ENCODE results near the gene TRIM15. TPM values are rescaled to one million over a fixed set of nuclear protein-coding genes. Genes with fewer than 3 reads are reported as not detected.

The TRIM15 gene
- total RNA-seq, 1 experiment from 2014 or later, result 0.79 TPM

- peaks cover 56% of the 10 kb centered on the region for H3K27me3 Mint-ChIP-seq (ENCODE audit: insufficient read depth, unreplicated experiment)
- BruUV-seq (replicated peaks), result no TSS peak
- intact Hi-C loops (cut with micrococcal nuclease), result no loop called here
- POLR2A ChIA-PET, result no interaction called here
- H3K27ac Mint-ChIP-seq (ENCODE audit: low read depth, unreplicated experiment), result no peak overlapping the region
- H3K4me1 Mint-ChIP-seq (ENCODE audit: insufficient read depth, unreplicated experiment), result no peaks in the 10 kb centered on the region
- H3K36me3 Mint-ChIP-seq (ENCODE audit: insufficient read depth, unreplicated experiment), result no peaks in the 10 kb centered on the region
- DNase-seq (ENCODE audit: unreplicated experiment), result no peak
- no peak overlapping the region for H3K4me3 Mint-ChIP-seq (ENCODE audit: unreplicated experiment)
- CTCF ChIA-PET, result no interaction called here
- H3K9me3 Mint-ChIP-seq (ENCODE audit: unreplicated experiment), result peaks cover 8% of the 10 kb centered on the region
- TF ChIP-seq CTCF (IDR thresholded peaks at IDR 0.05; ENCODE audit: unreplicated experiment), result no peak
Measured at GRCh38 chr6:30178837-30179236, 15.5 kb downstream of the TRIM15 start.

- intact Hi-C loops (cut with micrococcal nuclease), result no loop called here
- peaks cover 10% of the 10 kb centered on the region for H3K36me3 Mint-ChIP-seq (ENCODE audit: insufficient read depth, unreplicated experiment)
- CTCF ChIA-PET, result no interaction called here
- BruUV-seq (replicated peaks), result no TSS peak
- H3K9me3 Mint-ChIP-seq (ENCODE audit: unreplicated experiment), result peaks cover 8% of the 10 kb centered on the region
- TF ChIP-seq CTCF (IDR thresholded peaks at IDR 0.05; ENCODE audit: unreplicated experiment), result no peak
- H3K4me1 Mint-ChIP-seq (ENCODE audit: insufficient read depth, unreplicated experiment), result no peaks in the 10 kb centered on the region
- no peak overlapping the region for H3K4me3 Mint-ChIP-seq (ENCODE audit: unreplicated experiment)
- no peak overlapping the region for H3K27ac Mint-ChIP-seq (ENCODE audit: low read depth, unreplicated experiment)
- DNase-seq (ENCODE audit: unreplicated experiment), result no peak
- H3K27me3 Mint-ChIP-seq (ENCODE audit: insufficient read depth, unreplicated experiment), result peaks cover 50% of the 10 kb centered on the region
- POLR2A ChIA-PET, result no interaction called here
Measured at GRCh38 chr6:30180145-30180544, 16.8 kb downstream of the TRIM15 start.

- Mint-ChIP-seq H3K4me3 (ENCODE audit: unreplicated experiment) (no peak overlapping the region), H3K9me3 (ENCODE audit: unreplicated experiment) (peaks cover 3% of the 10 kb centered on the region), H3K4me1 (ENCODE audit: insufficient read depth, unreplicated experiment) (no peaks in the 10 kb centered on the region), H3K36me3 (ENCODE audit: insufficient read depth, unreplicated experiment) (peaks cover 45% of the 10 kb centered on the region), H3K27ac (ENCODE audit: low read depth, unreplicated experiment) (no peak overlapping the region), H3K27me3 (ENCODE audit: insufficient read depth, unreplicated experiment) (peaks cover 7% of the 10 kb centered on the region)
- ChIA-PET POLR2A (interaction anchor here (1.0 kb wide), 1 partner anchor 10 kb away, joined by 3 read pairs; no protein-coding TSS in a partner anchor), CTCF (no interaction called here)
- no TSS peak for BruUV-seq (replicated peaks)
- intact Hi-C loops (cut with micrococcal nuclease), result no loop called here
- no peak for TF ChIP-seq CTCF (IDR thresholded peaks at IDR 0.05; ENCODE audit: unreplicated experiment)
- DNase-seq (ENCODE audit: unreplicated experiment), result no peak
Measured at GRCh38 chr6:30184417-30185031, 21.2 kb downstream of the TRIM15 start.

- Mint-ChIP-seq H3K27me3 (ENCODE audit: insufficient read depth, unreplicated experiment) (no peaks in the 10 kb centered on the region), H3K4me1 (ENCODE audit: insufficient read depth, unreplicated experiment) (no peaks in the 10 kb centered on the region), H3K4me3 (ENCODE audit: unreplicated experiment) (no peak overlapping the region), H3K36me3 (ENCODE audit: insufficient read depth, unreplicated experiment) (peaks cover 56% of the 10 kb centered on the region), H3K9me3 (ENCODE audit: unreplicated experiment) (no peaks in the 10 kb centered on the region), H3K27ac (ENCODE audit: low read depth, unreplicated experiment) (peak overlapping the region; percentile 41)
- intact Hi-C loops (cut with micrococcal nuclease), result no loop called here
- no peak for DNase-seq (ENCODE audit: unreplicated experiment)
- ChIA-PET CTCF (interaction anchor here (1.1 kb wide), 1 partner anchor 16 kb away, joined by 3 read pairs; no protein-coding TSS in a partner anchor), POLR2A (interaction anchor here (1.2 kb wide), 1 partner anchor 27 kb away, joined by 3 read pairs; the partner anchor contains the start of gene TRIM26)
- no TSS peak for BruUV-seq (replicated peaks)
- no peak for TF ChIP-seq CTCF (IDR thresholded peaks at IDR 0.05; ENCODE audit: unreplicated experiment)
Measured at GRCh38 chr6:30185846-30186484, 22.6 kb downstream of the TRIM15 start.
